Endothelial cell of hepatic sinusoid (primary cell): ENCODE data around the gene SERGEF.

ENCODE experiments used
- in situ Hi-C: cut with HindIII; loops from 2 replicates; pipeline ENCODE4 v1.10.0; 2017; ENCODE audit warnings: low sequenced_read_pairs

SERGEF gene

DNA sequence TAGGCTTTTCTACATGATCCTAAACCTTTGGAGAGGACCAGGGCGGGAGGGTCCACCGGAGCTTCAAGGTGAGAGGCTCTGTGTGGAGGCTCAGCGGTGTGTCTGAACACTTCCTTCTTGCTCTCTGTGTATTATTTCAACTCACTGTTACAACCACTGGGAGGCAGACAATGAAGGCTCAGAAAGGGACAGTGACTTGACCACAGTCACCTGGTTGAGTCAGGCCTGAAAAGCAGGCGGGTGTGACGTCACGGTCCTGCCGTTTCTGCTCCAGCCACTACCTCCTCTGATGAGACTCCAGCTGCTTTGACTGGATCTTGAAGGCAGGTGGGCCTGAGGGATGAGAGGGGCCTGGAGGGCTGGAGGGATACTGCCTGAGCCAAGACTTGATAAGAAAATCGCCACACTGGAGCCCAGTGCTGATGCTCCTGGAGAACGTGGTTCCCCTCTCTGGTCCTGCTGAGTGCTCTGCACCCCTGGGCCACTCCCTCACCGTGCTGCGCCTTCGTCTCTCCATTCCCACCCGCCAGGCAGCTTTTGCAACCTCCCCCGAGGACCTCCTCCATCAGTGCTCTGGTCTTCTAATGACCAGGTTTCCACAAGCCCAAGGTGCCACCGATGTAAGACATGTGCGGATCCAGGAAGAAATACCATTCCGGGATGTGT lies 250.4 kb downstream of the SERGEF start:
- in situ Hi-C loops: no loop called here

DNA sequence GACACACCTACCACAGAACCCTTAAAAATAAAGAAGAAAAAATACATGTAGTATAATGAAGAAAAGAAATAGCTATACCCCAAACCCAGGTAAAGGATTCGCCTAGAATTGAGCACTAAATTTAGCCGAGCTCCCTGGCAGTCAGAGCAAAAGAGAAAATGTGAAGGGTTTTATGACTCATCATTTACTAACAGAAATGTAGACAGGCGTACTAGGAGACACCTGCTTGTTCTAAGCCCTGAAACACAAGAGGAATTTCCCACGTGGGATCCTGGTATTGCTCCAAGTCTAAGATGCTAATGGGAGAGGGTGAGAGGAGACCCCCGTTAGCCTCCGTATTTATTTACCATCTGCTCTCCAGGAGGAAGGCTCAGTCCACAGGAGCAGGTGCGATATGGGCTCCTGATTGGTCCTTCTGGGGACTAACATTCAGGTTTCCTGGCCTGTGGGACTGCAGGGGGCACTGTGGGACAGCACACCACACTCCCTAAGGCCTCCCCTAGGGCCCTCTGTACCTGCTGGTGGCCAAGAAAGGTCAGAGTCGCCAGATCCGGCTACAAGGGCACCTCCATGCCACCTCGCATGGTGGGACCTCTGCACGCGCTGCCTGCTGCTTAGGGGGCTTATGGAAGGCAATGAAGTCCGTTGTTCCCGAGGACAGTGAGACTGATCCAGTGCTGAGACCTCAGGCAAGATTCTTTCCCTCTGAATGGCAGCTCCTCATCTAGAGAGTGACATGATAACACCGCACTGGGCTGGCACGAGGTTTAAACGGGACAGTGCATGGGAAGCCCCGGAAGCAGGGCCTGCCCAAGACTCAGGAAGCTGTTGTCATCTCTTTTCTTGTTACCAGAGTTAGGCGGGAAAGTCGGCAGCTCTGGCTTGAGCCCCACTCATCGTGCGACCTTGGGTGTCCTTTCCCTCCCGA lies 252.5 kb downstream of the SERGEF start:
- in situ Hi-C loops: no loop called here

DNA sequence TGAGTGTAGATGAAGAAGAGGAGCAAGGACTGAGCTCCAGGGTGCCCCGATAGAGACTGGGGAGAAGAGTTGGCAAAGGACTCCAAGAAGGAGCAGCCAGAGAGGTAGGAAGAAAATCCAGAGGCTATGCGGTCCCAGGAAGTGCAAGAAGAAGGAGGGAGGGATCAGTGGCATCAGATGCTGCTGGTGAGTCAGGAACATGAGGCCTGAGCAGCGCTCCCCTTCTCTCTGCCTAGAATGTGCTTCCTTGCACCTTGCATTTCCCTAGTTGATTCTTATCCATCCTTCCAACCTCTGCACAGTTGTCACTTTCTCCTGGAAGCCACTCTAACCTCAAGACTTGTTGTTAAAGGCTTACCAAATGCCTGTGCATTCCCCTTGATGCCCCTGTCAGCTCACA lies 257.0 kb downstream of the SERGEF start:
- in situ Hi-C loops: no loop called here

DNA sequence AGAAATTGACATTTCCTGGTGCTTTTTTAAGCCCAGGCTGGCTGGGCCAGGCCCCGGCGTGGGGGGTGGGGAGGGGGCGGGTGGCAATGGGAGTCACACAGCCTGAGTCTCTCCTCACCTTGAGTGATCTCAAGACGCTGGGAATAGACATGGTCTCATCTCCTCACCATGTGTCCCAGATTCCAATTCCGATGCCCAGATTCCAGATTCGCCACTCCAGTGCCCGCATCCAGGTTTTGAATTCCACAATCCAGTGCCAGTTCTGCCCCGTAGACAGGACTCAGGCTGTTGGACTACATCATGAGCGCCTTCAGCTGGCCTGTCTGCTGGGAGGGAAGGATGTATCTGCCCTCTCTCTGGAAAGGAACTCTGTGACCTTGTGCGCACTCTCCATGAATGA lies 259.2 kb downstream of the SERGEF start:
- in situ Hi-C loops: no loop called here

DNA sequence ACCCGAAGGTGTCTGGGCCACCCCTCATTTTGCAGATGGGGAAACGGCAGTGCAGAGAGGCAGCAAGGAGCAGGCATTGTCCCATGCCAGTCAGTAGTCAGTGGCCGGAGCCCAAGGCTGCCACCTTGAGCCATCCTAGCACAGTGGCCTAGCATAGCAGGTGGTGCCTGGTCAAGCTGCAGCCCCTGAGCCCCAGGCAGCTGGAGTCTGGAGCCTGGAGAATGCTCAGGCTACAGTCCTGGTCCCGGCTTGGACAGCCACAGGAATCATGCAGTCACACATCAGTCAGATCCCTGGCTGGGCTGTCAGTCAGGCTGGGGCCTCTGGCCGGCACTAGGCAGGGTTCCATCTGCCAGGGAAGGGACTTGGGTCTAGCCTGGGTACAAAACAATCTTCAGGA lies 259.7 kb downstream of the SERGEF start:
- in situ Hi-C loops: no loop called here

DNA sequence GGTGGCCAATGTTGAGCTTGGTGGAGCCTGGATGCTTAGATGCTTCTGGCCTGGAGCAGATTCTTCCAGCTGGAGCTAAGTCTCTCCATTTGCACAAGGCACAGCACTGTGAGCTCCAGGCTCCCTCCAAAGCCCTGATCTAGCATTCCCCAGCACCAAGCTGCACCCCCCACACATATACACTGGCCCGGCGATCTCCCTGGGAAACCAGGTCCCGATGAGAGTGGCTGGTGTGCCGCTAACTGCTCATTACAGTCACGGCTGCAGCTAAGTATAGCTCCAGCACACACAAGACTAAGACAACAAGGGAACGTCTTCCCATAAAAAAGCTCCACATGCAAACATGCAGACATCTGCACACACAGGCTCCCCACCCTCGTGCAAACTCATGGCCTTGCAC lies 260.7 kb downstream of the SERGEF start:
- in situ Hi-C loops: no loop called here

DNA sequence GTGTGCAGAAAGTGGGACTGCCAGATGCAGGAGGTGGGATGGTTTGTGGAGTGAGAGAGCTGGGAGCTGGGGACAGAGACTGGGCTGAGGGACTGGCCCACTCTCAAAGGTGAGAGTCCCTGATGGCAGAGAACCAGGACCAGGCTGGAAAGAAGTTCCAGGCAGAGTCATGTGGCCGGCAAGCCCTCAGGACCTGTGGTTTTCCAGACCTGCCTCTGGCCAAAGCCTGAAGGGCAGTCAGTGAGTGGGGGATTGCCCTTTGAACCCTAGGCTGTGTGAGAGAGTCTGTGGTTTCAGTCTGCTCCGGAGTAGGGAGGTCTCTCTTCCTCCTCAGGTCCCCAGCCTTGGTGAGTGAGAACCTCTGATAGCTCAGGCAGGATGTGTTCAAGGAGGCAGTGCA lies 261.3 kb downstream of the SERGEF start:
- in situ Hi-C loops: no loop called here

DNA sequence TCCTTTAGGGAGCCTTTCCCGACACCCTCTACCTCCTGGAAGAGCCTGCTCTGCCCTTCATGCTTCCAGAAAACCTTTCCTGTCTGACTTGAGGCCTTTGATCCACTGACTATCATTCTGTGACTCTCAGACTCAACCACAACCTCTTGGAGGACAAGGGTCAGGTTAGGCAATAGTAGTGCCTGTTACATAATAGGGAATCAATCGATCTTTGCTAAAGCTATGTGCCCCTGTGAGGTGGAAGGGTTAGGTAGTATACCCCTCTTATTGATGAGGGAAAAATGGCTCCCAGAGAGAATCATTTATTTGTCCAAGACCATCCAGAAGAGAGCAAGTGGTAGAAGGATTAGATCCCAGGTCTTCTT lies 262.1 kb downstream of the SERGEF start:
- in situ Hi-C loops: no loop called here

DNA sequence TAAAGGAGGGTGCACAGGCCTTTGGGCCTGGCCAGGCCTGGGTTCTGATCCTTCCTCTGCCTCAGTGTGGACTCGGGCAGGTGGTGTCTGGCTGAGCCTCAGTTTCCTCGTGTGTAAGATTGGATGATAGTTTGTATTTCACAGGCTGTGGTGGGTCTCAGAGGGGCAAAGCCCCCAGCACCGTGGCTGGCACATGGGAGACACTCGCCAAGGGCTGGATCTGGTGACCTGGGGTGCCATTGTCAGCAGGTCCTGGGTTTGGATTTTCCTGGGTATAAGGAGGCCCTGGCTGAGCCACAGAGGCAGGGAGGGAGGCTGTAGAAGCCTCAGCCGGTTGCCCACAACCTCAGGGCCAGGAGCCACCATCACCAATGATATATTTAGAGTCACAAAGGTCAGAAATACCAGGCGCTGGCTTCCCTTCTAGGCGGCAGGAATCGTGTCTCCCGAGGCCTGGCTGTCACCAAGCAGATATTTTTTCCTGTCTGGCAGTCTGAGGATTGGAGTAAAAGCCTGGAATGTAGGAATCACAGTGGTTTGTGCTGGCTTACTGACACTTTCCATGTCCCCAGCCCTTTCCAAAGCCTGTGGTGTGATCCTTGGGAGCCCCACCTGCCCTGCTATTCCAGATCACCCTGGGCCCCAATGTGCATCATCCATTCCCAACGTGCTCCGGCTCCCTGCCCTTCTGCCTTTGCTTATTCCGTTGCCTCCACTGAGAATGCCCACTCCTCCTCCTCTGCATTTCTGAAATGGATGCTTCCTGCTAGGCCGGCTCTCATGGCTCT lies 262.6 kb downstream of the SERGEF start:
- in situ Hi-C loops: no loop called here

DNA sequence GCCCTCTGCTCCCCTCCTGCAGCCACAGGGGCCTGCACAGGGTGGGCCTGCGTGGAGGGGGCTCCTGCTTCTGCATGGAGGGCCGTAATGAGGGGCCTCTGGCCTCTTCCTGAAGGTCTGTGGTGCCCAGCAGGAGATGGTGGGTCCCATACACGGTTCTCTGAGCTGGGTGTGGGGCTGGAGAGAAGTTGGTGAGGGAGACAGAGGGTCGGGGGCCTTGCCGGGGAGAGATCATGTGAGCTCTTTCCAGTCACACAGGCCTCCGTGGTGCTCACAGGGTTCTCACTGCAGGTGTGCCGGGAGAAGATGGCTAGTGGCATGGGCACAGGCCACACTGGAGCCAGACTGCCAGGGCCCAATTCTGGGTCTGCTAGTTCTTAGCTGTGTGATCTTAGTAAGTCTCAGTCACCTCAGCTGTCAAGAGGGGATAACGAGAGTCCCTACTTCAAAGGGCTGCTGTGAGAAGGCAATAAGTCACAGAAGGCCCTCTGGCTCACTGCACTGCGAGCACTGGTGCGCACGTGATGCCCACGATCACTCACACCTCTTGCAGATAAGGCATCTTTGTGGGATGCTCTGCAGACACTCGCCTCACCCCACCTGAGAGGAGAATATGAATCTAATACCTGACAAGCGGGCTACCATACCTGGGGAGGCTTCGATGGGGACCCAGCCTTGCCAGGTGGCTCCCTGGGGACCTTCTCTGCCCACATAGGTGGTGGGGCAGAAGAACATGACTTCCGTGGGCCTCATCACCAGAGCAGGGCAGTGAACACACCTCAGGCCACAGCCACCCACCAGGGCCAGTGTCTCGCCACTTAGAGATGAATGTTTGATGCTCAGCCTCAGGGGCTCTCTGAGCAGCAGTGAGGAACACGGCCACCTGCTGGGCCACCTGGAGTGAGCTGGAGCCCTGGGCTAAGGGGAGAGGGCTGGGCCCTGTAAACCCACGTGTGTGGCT lies 263.8 kb downstream of the SERGEF start:
- in situ Hi-C loops: no loop called here

DNA sequence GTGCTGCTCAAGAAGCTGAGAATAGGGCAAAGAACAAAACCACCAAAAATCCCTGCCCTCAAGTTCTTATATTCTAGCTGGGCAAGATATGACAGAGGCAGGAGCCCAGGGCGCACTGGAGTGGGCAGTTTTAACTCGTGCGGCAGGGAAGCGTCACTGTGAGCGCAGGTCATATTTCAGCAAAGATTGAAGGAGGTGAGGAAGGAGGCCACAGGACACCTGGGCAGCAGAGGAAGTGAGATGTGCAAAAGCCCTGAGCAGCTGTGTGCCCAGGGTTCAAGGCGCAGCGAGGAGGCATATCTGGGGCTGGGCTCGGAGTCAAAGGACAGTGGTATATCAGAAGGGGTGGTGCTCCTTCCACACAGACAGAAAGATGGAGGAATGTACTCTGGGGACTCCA lies 264.8 kb downstream of the SERGEF start:
- in situ Hi-C loops: no loop called here

DNA sequence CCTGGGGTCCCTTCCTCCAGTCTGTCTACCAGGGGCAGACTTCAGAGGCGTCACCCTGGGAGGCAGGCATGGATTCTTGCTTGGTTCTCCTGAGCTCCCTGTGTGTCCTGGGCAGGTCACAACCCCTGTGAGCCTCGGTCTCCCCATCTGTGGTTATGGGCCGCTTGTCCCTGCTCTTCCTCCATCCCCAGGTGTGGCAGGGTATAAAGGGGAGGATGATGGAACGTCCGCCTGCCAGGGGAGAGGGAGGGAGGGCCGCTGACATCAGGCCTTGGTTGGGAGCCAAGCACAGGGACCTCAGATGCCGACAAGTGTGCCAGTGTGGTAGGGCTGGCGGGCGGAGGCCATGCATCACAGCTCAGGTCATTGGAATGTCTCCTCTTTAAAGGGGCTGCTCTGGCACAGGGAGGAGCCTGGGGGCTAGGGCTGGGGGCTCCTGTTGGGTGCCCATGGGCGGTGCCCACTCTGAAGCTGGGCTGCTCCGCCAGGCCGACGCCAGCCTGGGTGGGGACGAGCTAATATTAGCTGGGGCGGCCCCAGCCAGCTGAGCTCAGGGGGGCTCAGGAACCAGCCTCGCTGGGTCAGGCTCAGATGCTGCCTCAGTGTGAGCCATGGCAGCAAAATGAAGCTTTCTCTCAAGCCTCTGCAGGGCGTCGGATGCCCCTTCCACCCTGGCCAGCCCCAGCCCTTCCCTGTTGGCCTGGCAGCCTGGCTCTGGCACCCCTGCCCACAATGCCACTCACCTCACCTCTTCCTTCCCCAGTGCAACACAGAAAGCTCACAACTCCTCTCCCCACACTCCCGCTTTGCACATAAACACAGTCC lies 265.5 kb downstream of the SERGEF start:
- in situ Hi-C loops: no loop called here

DNA sequence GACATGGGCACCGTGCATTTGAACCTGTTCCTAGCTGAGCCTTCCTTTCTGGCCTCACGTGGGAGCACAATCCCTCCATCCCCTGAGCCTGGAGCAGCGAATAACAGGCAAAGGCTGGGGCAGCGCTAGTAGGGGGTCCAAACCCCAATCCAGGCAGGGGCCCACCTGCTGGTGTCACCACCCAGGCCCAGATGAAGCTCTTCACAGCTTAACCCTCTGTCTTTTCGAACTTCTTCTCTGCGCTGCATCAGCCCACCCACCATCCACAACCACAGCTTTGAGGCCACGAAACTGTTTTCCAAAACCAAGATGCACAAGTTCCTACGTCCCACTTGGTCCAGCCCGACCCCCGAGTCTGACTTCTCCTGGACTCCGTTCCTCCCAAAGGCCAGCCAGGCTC lies 266.8 kb downstream of the SERGEF start:
- in situ Hi-C loops: no loop called here

DNA sequence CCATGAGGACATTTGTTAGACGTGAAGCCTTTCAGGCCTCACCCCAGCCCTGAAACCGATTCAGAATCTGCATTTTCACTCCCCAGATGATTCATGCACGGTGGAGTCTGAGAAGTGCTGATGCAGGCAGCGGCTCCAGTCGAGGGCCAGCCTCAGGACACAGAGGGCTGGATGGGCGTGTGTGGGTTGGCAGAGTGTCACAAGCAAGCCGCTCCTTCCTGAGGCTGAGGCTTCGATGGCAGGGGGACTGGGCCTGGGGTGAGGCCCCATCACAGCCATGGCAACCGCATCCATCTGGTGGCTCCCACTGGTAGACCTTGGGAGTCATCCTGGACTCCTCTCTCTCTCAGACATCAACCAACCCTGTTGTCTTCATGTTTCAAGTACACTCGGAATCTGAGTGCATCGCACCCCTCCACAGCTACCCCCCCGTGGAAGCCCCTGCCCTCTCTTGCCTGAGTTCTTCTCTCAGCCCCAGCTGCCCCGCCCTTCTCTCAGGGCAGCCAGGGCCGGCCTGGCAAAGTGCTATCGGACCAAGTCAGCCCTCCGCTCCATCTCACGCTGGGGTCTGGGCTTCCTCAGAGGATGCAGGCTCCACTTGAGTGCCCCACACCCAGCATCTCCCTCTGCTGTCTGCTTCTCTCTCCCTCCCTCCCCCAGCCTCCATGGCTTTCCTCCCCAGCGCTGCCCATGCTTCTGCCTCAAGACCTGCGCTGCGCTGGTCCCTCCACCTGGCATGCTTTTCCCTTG lies 267.6 kb downstream of the SERGEF start:
- in situ Hi-C loops: no loop called here

DNA sequence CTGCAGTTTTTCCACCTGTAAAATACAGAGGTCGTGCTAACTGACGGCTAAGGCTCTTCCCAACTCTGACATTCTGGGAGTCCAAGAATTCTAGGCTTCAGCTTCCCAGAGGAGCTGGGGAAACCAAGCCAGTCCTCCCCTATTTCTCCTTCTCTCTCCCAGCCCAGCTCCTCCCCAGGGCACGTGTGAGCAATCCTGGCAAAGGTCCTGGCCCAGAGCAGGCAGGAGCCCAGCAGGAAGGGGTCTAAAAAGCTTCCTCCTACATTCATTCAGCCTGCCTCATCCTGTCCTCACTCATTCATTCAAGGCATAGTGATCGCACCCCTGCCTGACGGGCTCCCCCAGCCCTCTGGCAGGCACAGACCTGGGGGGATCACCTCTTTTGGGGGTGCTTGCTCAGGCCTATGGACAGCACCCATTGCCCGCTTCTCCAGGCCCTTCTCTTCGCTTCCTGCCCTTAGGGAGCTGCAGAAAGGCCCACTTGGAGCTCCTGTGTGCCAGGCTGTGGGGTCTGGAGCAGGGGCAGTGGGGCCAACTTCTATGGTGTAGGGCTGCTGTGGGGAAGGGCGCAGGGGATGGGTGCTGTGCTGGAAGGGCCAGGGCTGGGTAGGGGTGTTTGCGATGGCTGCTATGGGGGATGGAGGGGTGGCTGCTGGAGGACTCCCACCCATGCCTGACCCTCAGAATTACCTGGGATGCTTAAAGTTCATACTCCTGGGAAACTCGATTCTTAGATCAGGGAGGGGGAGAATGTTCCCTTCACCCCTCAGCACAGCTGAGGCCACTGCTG lies 268.5 kb downstream of the SERGEF start:
- in situ Hi-C loops: no loop called here

DNA sequence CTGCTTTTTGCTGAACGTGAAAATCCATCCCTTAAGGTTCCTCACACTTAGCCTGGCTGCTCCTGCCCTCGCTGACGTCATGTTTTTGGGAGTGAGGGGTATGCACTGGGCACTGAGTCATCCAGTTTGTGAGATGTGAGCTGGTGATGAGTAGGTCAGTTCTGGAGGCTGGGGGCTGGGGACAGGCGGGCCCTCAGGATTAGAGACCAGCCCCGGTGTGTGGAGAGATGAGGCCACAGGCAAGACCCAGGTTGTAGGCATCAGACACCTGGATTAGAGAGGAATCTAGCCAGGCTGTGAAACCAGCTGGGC lies 269.1 kb downstream of the SERGEF start:
- in situ Hi-C loops: no loop called here

DNA sequence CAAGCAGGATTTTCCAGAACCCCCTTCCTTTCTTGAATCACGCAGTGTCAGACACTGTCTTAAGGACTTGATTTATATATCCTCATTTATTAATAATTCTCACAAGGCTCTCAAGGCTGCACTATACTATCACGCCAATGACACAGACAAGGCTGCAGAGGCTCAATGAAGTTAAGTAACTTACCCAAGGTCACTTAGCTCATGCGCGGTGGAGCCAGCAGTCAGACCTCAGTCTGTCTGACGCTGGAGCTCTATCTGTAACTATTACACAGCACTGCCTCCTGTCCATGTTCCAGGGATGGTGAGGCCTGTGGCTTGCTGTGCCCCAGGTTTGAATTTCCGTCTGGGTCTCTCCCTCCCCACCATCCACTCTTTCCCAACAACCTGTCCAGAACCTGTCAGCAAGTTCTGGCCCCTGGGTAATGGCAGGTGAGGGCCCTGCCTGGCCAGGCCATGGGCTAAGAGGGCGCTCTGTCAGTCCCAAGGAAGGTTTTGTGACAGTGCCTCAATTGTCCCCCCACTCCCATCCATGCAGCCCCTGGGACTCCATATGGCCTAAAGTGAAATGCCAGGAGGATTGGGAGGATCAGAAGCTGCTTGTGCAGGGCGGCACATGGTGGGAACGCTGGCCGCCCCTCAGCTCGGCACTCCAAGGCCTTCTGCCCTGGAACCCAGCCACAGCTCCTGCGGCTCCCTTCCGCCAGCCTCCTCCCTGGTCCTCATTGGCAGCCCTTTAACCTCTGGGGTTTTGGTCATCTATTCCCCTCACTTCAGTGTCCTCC lies 269.6 kb downstream of the SERGEF start:
- in situ Hi-C loops: no loop called here

DNA sequence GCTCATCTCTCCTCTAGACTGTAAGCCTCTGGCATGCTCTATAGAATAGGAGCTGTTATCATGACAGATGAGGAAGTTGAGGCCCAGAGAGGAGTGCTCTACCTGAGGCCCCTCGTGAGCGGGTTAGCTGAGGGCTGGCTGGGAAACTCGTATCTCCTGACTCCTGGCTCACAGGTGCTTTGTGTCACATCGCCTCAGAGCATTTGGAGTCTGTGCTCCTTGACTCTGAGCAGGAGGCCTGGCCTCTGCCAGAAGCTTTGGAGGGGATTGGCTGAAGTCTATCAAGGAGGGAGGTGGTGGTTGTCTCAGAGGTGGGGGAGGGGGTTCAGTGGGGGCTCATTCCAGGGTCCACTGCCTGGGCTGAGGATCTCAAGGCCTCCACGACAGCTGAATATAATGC lies 270.8 kb downstream of the SERGEF start:
- in situ Hi-C loops: no loop called here
